GM04503 (cell line): ENCODE data around the gene DNAI1.
A peak's percentile ranks its signal among the peaks of the same experiment; 100 is the strongest.

ENCODE experiments used
- DNase-seq: peaks from one replicate; pipeline ENCODE4 v3.0.0-alpha.2; 2012; ENCODE audit warnings: low read depth

Gene DNAI1

GRCh38 chr9:34558919-34559623 lies 100.5 kb downstream of the DNAI1 start:
- no peak for DNase-seq

GRCh38 chr9:34559624-34560455 lies 101.2 kb downstream of the DNAI1 start:
- DNase-seq = peak; percentile 27

- DNase-seq = no peak
Measured at GRCh38 chr9:34560599-34561214, 102.1 kb downstream of the DNAI1 start.

DNA sequence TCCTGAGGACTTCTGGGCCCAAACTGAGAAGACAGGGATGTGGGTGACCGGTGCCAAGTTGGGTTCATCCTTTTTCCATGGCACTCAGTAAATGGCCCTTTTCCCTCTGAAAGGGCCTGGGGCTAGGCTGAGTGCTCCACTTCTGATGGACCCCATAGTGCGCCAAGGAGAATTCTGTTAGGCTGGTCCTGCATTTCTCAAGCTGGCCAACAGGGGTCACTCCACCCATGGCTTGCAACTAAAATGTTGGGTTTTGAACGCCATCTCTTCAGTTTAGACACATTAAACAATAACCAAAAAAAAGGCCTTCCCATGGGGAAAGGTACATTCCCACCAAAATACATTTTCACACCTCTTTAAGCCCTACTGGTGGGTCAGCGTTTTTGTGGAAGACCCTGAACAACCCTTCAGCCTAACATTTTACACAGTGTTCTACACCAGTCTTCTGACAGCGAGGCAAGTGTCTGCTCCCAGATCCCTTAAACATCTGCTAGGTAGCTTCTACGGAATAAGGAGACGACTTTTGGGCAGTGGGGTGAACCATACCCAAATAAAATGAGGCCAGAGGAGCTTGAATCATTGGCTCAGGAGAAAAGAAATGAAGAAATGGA lies 103.6 kb downstream of the DNAI1 start:
- DNase-seq = no peak

DNA sequence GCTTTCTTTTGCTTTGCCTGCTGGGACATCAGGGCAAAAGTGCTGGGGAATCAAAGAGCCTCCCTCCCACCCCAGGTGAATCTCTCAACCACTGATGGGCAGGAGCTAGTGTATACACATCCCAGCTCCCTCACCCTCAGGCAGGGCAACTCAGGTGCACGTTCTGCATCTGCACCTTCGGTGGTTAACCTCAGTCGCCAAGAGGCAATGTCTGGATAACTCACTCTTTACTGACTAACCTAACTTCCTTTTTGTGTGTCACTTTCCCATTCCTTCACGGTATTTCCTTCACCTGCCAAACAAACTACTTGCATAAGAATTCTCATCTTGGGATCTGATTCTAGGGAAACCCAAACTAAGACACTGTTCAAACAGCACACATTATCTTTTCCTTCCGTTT lies 104.7 kb downstream of the DNAI1 start:
- no peak for DNase-seq

- DNase-seq = no peak
Measured at GRCh38 chr9:34564617-34565016, 106.0 kb downstream of the DNAI1 start.

DNA sequence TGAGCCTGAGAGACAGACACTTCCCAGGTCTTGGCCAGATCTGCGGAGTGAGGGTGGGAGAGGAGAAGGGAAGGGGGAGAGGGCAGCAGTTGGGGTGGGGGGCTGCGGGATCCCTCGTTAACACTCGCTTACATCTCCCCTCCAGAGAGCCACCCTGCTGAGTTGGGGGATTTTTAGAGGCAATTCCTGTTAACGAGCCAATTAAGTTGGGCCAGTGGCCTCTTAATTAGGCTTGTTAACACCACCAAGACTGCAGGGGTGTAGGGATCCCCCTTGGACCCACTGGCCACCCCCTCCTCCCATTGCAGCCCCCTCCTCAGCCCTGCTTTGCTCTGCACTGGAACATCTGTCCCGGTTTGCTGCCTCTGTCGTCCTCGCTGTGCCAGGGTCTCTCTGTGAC lies 107.3 kb downstream of the DNAI1 start:
- no peak for DNase-seq

- DNase-seq = no peak
Measured at GRCh38 chr9:34566322-34566721, 107.7 kb downstream of the DNAI1 start.

GRCh38 chr9:34566972-34567371 lies 108.4 kb downstream of the DNAI1 start:
- DNase-seq = no peak

GRCh38 chr9:34568133-34568532 lies 109.5 kb downstream of the DNAI1 start:
- DNase-seq = no peak

DNA sequence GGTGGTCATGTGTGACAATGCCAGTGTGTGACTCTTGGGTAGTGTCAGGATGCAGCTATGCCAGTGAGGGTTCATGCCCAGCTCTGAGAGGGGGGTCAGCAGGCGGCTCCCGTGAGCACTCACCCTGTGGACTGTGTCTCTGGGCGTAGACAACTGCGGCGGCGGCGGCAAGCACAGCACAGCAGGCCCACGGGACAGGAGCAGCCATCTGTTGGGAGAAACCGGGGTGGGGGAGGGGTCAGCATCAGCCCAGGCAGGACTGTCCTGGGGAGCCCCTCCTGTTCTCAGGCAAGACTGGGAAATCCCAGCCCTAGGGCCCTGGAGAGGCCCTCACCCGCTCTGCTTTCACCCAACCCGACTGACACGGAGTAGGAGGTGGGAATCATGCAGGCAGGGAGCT lies 110.2 kb downstream of the DNAI1 start:
- DNase-seq = no peak

GRCh38 chr9:34570376-34570775 lies 111.8 kb downstream of the DNAI1 start:
- DNase-seq = no peak
